NCI-H446 treated with DMSO at 0.1 percent for 48 hours (cell line): ENCODE results near the gene COPS9.

ENCODE experiments used
- DNase-seq: peaks from one replicate; lab custom pipeline; 2025; lab: John Stamatoyannopoulos, UW

COPS9 gene

DNA sequence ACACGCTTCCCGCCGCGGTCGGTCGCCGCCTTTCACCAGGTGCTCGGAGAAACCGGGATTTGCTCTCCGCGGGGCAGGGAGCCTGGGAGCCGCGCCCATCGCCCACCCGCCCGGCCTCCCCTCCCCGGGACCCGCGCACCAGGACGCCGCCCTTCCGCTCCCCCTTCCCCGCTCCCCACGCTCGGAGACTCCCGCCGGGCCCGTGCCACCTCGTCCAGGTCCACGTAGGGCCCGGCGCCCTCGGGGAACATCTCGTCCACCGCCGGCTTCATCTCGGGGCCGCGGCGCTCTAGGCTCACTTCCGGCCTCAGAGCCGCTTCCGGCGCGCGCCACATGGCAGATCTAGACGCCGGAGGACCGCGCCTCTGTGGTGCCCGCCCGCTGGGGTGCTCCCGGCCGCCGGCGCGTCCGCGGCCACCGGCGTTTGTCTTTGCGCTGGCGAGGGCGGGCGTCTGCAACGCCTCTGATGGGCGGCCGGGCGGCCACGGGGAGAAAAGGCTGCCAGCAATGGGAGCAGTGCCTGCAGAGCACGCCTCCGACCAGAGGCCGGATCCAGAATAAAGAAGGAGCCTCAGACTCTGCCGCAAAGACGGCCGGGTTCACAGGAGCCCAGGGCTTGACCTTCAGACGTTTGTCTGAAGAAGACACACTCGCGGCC, at the start of gene COPS9:
Gene COPS9 (minus strand): TSS at position 293 of the 658 bp plus-strand sequence. CDS start 21 bp downstream, at position 272.
- peak; percentile 65 for DNase-seq

DNA sequence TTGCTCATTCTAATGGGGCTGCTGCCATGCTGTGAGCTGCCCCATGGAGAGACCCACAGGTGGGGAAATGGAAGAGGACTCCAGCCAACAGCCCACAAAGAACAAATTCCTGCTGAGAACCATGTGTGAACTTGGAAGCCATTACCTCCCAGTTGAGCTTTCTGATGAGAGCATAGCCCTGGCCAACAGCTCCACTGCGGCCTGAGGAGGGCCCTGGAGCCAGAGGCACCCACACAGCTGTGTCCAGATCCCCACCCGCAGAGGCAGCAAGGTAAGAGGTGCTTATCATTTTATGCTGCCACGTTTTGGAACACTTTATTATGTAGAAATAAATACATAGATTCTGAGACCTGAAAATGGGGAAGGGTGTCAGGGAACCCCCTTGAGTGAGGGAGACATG, 48.6 kb upstream of the COPS9 start:
- no peak for DNase-seq

DNA sequence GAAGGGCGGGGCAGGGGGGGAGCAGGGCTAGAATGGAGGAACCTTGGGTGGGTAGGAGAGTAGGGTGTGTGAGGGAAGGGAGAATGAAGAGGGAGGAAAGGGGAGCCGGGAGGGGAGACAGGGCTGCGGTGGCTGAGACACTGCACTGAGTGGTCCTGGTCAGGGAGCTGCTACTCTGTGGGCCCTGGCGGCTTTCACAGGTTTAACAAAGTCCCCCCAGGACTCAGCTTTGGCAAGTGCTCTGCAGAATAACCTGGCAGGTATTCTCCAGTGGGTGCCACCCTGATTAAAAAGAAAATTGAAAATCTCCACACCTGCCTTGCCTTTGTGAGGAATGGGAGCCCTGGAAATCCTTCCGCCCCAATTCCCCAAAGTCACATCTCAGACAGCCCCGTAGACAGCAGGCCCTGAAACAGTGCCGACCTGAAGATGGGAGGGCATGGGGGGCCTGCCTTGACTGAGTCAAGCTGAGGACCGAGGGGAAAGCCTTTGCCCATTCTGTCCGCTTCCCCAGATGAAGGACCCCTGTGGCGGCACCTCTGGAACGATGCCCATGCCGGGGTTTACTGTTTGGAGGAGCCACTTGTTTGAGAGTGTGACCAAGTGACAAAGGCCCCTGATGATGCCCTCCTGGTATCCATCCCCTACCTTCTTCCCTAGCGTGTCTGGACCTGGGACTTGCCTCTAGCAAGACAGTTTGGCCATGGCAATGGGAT, 47.9 kb upstream of the COPS9 start:
- DNase-seq = no peak

DNA sequence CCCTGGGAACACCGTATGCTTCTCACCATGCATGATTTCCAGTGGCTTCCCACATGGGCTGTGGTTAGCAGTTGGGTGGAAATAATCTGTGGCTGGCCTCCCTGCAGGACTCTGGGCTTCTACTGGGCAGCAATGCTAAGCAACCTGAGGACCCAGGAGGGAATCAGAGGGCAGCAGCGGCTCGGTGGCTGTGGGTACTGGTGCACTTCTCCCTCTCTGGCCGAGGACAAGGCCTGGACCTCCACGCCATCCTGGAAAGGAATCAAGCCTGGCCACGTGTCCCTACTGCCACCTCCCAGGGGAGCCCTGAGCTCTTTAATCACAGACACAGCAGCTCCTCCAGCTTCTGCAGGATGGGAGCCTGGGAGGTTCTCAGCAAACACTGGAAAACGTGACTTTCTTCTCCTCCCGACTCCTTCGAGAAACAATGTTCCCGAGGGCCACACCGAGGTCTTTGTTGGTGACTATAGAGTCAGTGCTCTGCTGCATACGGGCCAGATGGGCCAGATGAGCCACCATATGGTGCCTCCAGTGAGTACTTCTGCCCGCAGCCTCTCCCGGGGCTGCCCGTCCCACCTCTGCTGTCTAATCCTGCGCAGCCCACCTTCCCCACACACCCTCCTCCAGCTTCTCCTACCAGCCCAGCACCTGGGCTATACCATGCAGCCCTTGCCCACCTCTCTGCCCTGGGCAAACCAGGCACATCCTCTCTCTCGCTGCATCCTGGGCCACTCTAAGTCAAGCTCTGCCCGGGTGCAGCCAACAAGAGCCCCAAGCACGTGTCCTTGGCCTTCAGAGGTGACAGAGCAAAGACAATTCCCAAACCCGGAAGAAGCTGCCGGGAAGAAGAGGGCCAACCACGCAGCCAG, 47.1 kb upstream of the COPS9 start:
- no peak for DNase-seq

DNA sequence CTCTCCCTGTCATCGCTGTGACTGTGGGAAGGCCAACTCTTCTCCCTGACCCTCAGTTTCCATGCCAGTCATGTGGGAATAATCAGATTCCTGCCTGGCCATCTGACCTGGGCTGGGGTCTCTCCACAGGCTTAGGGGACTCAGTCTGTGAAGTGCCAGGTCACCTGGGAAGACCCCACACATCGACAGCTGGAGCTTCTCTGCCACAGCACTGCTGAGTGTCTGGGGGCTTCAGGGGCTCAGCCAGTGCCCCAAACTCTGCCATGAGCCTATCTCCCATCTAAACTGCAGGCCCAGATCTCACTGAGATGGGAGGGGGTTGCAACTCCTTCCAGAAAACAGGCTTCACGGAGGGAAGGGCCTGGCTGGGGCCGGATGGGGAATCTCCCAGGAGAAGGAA, 46.4 kb upstream of the COPS9 start:
- DNase-seq = no peak

DNA sequence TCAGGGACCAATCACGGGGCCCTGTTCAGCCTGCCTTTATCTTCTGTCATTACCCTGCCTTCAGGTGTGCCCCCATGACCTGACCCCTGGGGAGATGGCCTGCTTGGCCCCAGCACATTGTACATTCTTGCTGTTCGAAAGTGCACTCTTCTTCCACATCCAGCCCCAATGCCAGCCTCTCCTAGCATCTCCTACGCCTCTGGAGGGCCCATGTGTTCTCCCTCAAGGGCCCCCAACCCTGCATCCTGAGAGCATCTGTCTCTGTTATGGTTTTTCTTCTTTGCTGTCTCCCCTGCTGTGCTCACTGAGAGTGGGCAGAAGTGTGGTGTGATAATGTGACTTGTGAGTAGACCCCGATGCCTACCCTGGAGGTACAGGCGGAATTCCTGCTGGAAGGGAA, 45.9 kb upstream of the COPS9 start:
- DNase-seq = no peak

DNA sequence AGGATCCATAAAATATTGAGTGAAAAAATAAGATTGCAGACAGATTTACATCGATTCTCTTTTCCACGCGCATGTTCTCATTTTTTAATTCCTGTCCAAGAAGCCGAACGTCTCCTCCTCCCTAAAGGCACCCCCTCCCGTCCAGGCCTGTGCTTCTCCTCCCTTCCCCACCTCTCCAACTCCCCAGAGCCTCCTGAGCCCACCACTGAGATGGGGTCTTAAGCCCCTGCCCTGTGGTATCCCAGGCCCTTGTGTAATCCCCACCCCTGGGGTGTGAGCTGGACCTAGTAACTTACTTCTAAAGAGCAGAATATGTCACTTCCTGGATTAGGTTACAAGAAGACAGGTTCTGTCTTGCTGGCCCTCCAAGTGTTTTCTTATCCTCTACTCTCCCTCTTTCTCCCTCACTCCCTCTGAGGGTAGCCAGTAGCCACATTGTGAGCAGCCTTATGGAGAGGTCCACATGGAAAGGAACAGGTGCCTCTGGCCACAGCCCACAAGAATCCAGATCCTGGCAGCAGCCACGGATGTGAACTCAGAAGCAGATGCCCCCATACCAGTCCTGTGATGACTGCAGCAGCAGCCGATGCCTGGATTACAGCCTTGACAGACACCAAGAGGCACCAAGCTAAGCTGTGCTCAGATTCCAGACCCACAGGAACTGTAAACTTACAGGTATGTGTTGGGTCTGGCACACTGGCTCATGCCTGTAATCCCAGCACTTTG, 44.0 kb upstream of the COPS9 start:
- DNase-seq = no peak

DNA sequence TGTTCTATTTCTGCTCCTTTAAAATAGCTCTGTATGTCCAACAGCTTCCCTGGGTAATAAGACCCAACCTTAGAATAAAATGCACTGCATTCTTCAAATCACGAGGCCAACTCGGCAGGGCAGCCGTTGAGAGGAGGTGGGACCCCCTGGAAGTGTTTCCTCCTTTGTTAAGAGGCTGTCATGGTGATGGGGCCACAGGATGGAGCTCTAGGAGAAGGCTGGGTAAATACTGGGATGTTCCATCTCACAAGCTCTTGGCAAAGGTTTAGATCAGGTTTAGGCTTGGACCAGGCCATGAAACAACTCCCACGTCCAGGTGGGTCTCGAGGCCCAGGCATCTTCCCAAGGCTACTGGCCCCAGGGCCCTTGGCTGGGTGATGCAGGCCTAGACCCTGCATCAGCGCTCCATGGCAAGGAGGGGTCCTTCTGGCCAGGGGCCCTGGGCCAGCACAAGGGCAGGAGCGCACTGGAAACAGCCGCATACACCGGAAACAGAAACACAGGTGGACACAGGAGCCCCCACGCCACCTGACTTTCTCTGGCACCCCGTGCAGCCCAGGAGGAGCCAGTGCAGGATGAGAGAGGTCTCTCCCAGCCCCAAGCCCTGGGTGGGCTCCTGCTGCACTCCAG, 43.2 kb upstream of the COPS9 start:
- no peak for DNase-seq

DNA sequence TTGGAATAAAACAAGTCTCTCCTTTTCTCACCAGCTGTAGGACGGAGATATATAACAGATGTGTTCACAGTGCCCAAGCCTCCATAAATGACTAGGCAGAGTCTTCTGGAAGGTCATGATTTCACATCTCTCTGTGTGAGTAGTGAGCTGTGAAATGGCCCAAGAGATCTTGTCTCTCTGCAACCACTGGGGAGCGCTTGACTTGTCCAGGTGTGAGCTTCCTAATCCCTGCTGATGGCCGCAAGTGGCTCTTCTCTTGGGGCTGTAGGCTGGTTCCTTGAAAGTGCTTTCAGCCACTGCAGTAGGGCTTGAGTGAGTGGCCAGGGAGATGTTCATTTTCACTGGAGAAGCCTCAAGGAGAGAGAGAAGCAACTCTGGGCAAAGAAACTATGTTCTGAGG, 42.5 kb upstream of the COPS9 start:
- DNase-seq = no peak

DNA sequence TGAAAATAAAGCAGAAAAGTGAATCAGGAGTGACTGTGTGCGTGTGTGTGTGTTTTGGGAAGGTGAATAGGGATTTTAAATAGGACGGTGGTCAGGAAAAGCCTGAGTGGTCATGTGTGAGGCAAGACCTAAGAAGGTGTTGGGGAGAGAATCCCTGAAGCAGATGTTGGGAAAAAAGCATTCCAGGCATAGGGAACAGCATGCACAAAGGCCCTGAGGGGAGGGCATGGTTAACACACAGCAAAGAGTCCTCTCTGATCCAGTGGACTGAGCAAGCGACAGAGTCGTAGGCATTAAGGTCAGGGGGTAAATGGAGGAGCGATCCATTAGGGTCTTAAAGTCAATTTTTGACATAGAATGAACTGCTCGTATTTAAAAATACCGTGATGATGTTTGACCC, 38.4 kb upstream of the COPS9 start:
- DNase-seq = no peak

DNA sequence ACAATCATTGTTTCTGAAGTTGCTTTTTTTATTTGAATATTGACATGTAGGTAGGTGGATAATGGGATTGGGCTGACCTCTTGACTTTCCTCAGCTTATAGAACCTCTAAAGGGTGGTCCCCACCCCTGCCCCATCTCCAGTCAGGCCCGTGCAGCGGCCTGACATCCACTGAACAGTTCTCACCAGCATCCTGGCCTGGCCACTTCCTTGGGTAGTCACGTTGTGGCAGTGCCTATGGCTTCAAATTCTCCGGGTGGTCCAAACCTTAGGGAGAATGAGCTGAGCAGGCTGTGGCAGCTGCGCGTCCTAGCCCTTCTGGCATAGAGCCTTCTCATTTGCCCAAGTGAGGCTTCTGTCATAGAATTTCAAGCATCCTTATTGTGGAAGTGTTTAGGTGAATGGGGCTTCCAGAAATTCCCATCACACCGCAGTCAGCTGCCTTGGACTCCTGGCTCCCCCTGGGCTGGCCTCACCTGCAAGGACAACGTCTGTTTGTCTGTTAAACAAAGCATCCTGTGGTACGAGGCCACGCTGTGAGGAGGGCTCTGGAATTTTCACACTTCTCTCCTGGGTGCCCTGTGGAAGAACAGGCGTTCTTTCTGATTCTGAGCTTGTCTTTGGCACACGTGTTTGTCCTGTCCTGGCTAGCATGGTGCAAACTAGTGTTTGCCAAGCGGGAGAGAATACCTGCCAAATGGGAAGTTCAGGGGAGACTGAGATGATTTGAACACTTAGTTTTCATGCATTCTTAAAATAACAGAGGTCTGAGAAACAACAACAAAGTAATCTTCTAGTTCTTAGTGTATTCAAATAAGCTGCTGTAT, 36.2 kb upstream of the COPS9 start:
- no peak for DNase-seq

DNA sequence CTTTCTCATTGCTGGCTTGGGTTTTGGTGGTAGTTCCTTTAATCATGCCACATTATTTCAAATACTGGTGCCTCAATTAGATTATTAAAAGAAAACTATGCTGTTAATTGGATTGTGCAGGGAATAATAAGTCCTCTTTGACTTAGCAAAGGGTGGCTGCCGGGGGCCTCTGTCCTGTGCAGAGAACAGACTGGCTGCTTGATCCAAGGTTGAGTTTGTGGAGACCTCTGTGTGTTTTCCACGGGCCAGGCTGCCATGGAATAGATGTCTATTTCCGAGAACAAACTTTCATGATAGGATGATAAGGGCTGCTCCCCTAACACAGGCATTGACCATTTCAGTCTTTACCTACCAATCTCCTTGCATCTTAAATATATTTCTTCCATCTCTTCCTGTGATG, 34.8 kb upstream of the COPS9 start:
- no peak for DNase-seq

DNA sequence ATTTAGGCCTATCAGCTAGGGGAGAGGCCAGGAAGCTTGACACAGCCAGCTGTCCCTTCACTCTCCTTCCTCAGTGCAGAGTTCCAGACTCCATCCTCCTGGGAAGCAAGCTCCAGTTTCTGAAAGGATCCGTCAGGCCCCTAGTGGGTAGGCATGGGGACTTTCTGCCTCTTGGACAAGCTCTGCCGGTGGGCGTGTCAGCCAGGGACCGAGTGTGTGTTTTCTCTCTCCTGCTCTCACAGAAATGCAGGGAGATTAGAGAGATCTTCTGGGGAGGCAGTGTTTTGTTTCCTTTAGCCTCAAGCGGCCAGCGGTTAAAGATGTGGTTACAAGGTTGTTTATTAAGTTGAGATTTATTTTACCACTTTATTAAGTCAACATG, 34.2 kb upstream of the COPS9 start:
- DNase-seq = no peak

DNA sequence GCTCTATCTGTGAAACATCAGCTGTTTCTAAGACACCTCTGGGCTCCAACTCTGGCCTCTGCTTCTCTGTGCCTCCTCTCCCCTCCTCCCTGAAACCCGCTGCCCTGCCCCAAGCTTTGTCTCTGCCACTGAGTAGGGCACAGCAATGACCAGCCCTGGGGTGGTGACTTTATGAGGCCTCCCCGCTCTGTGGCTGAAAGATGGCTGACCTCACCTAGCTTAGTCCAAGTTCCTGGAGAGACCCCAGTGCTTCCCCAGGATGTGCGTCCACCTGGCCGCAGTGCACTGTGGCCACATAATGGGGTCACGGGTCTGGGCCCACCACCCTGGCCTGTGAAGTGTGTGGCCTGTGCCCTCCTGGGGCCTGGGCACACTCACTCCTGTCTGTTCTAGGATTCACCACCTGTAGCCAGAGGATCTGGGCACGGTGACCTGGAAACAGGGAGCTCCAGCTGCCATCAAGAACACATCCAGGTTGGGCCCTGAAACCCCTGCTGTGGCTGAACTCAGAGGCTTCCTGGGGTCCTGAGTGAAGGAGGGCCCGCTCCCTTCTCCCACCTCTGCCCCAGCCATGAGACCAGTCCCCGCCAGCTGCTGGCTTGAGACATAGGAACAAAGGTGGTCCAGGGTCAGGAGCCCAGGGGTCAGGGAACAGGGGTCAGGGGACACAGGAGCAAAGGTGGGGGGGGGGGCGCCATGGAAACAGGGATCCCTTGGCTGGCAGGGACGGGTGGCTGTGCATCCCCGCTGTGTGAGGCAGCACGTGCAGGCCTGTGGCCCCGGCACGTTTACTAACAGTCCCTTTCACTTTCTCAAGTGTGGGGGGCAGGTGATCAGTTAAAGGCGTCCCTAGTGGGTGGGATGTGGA, 33.6 kb upstream of the COPS9 start:
- DNase-seq = no peak

DNA sequence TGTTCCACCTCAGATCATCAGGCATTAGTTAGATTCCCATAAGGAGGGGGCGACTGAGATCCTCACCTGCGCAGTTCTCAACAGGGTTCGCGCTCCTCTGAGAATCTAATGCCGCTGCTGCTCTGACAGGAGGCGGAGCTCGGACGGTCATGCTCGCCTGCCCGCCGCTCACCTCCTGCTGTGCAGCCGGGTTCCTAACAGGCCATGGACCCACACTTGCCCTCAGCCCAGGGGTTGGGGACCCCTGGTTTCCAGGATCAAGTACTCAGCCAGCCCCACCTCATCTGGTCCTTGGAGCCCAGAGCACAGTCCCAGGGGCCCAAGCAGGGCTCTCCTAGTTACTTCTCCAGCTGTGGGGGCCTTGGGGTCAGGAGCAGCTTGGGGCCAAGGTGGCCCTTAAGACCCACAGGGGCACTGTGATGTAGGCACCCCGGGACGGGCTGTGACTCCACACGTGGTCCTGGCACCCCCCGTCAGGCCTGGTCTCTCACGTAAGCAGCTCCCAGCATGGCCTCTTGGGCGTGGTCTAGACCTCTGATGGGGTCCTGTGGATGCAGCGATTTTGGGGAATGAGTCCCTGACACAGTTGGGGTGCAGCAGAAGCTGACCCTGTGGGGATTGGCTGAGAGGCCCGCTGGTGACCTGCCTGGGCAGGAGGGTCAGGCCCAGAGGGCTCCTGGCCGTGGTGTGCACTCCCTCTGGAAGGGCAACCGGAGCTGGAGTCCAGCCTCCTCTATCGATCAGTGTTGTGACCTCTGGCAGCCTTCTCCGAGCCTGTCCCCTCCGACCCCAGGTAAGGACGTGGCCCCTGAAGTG, 32.6 kb upstream of the COPS9 start:
- no peak for DNase-seq

DNA sequence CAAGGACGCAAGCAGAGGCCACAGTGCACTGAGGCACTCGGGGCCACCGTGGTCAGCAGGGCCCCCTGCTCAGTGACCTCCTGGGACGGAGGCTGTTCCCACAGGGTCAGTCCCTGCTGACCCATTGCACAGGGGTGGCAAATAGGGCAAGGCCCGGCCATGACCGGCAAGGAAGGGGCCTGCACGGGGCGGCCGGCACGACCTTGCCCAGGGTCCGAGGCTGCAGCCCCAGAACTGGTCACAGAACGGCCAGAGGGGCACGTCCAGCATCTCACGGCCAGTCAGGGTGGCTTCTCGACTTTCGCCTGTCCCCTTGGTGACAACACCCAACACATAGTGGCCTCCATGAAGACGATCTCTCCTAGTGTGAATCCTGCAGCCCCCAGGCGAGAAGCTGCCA, 31.9 kb upstream of the COPS9 start:
- no peak for DNase-seq

DNA sequence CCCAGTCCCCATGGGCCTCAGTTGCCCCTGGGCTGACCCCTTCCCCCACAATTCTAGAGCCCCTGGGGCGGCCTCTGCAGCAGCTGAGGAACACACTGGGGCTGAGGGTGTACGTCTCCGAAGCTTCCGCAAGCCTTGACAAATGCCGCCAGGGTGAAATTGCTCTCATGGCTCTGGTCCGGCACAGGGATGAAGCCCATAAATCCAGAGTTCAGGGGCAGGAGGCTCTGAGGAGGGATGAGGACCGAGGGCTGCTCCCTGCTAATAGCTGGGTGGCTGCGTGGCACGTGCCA, 31.4 kb upstream of the COPS9 start:
- DNase-seq = no peak

DNA sequence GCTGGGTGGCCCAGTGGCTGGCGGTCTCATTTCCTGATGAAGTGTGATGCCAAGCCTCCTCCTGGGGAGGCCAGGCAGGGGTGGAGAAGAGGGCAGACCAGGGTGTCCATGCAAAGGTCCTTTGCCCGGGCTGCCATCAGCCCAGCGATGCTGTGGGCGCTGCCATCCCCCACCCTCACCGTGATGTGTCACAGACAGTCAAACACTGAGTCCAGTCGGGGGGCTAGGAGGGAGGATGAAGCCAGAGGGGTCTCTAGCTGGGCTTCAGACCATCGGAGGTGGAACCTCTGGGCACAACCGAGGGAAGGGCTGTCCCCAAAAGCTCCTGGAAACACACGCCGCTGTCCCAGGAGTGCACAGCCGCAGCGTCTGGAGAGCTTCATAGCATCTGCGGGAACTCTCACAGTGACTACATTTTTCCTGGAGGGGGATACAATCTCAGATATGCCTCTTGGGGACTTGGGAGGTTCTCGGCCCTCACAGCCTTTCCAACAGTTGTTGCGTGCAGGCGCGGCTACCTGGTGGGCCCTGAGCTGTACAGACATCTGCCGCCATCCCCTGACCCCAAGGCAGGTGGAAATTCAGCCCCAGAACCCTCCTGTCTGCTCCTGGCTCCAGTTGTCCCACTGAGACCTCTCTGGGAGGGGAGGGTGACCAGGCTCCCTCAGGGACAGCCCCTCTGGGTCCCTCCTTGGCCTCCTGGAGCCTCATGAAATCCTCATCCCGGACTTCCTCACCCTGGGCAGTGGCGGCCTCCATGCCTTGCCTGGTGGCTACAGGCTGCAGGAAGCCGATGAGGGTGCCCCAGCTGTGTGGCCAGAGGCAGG, 30.9 kb upstream of the COPS9 start:
- no peak for DNase-seq
